ENCODE data around the gene PRG2.
"Not testable (repeated sequence)": the region's sequence is repeated elsewhere in the genome, so short reads cannot be mapped to it uniquely, and the experiment has no call there.

Gene PRG2

DNA sequence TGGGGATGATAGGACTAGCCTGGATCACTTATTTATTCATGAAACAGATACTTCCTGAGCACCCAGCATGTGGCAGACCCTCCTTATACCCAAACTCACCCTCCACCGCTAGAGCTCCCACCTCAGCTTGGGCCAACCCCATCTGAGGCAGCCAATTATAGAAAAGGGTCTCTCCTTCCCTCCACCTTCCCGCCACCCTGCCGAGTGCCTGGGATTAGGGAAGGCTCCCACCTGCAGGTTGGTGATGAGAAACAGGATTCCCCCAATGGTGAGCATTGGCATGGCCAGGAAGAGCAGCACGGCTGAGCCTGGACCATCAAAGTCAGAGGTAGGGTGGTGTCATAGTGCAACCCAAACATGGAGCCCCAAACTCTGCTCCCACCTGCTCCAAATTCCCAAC lies 30.6 kb upstream of the PRG2 start:
- DNase-seq (ENCODE audit: low read depth in 2 of 2, low spot score in 1 of 2) = no peak

DNA sequence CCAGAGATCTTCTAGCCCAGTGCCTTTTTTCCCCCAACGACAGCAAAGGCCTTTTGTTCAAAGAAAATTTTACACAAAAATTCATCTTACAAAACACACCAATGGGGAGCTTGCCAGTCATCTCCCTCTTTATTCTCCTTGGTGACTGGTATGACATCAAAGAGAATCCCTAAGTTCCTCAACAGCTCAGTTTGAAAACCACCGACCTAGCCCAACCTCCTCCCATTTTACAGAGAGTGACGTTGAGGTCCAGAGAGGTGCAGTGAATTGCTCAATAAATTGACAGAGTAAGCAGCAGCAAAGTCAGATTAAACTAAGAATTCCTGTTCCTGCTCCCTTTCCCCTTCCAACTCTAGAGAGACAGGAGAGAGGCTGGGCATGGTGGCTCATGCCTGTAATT lies 28.7 kb upstream of the PRG2 start:
- no peak for DNase-seq (ENCODE audit: low read depth in 2 of 2, low spot score in 1 of 2)

DNA sequence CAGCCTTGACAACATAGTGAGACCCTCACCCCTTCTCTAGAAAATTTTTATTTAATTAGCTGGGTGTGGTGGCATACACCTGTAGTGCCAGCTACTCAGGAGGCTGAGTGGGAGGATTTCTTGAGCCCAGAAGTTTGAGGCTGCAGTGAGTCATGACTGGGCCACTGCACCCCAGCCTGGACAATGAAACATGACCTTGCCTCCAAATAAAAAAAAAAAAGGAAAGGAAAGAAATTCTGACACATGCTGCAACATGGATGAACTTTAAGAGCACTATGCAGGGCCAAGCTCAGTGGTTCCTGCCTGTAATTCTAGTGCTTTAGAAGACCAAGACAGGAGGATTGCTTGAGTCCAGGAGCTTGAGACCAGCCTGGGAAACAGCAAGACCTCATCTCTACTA lies 27.7 kb upstream of the PRG2 start:
- DNase-seq (ENCODE audit: low read depth in 2 of 2, low spot score in 1 of 2) = no peak

DNA sequence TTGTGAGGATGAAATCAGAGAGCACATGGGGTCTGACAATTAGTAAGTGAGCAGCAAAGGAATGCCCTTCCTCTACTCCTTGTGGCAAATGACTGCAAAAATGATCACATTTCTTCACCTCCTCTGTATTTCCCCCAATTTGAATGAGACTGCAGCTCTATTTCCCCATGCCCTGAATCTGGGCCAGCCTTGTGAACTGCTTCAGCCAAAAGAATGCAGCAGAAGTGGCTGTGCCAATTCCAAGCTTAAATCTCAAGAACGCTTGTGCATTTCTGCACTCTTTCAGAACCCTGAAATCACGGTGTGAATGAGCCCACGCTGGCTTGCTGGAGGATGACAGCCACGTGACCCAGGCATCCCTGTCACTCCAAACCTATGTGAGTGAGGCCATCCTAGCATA lies 26.6 kb upstream of the PRG2 start:
- no peak for DNase-seq (ENCODE audit: low read depth in 2 of 2, low spot score in 1 of 2)

DNA sequence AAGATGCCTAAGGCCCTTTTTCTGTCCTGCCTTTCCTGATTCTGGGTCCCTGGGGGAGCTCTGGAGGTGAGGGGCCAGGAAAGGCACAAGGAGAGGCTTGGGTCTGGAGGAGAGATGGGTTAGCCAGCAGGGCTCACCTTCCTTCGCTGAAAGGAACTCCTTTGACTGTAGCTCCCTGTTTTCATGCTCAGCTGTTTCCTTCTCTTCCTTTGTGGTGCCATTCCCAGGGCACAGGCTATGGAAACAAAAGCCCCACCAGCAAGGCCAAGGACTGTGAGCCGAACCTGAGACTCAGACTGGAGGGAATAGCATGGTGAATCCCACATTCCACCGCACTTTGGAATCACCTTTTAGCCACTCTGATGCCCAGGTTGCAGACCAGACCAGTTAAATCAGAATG lies 26.0 kb upstream of the PRG2 start:
- no peak for DNase-seq (ENCODE audit: low read depth in 2 of 2, low spot score in 1 of 2)

DNA sequence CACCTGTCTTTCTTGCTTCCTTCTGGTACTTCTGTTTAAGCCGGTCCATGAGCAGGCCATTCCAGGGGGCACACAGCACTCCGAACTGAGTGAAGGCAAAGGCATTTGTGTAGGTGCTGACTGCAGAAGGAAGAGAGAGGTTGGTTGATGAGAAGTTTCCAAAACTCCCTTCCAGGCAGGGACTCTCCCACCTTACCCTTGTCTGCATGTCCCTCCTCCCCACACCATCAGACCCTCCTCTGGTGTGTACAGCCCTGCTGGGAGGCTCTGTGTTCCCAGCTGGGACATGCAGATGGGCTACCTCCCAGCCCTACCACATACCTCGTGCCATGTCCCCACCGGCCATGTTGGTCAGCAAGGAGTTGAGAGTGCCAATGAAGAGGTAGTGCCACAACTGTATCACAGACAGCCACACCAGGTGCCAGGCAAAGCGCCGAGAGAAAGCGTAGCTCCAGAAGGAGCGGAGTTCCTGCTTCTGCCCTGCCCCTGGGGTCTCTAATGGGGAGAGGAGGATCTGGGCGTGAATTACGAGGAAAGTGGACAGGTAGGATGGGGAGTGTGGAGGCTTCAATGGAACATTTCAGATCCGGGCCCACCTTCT lies 24.3 kb upstream of the PRG2 start:
- no peak for DNase-seq (ENCODE audit: low read depth in 2 of 2, low spot score in 1 of 2)

DNA sequence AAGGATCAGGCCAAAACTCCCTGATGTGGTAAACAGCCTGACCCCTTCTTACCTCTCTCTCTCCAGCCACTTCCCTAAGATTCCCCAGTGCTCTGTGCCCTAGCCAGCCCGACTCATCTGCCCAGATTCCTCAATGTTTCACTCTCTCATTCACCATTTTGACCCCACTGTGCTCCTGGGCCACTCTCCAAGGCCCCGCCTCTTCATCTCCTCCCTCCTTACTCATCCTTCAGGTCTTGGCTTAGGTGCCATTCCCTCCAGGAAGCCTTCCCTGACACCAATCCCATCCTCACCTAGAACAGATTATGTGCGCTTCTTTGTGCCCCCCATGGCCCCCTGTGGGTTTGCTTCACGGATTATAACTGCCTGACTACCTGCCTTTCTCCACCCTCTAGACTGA lies 23.2 kb upstream of the PRG2 start:
- no peak for DNase-seq (ENCODE audit: low read depth in 2 of 2, low spot score in 1 of 2)

DNA sequence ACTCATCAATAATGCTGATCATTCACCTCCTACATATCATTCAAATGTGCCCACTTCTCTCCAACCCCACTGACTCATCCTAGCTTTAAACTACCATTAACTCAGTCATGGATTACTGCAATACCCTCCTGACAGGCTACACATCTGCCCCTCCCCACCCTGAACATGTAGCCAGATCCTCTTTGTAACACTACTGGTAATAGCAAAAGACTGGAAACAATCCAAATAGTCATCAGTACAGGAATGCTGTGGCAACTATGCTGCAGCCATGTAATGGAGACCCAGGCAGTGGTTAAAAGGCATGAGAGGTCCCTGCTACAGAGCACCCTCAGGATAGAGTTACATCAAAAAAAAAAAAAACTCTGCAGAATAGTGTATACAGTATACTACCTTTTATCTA lies 19.8 kb upstream of the PRG2 start:
- no peak for DNase-seq (ENCODE audit: low read depth in 2 of 2, low spot score in 1 of 2)

DNA sequence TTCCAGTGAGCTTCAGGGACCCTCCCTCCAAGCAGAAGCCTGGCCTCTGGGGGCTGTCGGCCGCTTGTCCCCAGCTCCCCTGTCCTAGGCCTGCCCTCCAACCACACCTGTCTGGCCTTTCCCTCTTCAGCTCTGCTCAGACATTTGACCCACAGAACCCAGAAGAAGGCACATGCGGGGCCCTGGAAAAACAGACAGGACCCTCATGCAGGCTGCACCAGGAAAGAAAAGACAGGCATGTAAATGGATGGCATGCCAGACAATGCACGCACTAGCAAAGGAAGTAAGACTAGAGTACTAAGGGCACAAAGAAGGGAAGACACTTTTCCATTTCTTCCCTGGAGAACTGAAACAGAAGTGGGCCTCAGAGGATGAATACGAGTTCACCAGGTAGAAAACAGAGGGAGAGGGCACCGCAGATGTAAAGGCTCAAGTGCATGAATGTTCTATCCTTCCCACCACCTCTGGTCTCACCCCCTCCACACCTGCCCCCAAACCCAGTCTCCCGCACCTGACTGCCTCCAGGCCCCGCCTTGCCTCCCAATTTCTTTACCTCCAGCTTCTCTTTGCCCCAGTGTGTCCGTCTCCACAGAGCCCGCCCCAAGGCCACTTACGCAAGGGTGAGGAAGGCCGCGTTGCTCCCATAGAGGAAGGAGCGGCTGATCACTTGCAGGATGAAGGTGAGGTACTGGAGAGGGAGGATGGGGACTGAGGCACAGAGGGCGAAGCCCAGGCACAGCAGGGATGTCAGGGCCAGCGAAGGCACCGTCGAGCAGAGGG lies 19.1 kb upstream of the PRG2 start:
- no peak for DNase-seq (ENCODE audit: low read depth in 2 of 2, low spot score in 1 of 2)

DNA sequence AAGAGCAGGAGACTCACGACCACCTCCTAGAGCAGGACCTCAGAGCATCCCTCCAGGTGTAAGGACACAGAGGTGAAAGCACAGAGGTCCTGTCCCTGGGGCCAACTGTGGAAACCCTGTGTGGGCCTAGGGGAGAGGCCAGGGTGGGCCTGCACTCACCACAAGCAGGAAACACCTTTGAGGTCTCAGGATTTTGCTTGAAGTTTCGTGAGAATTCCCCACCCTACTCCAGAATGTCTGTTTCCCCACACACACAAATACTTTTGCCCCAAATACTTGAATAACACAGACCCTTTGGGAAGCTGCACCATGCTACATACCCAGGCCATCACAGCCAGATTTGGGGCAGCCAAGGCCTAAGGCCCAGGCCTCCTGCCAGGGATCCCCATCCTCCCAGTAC lies 18.3 kb upstream of the PRG2 start:
- no peak for DNase-seq (ENCODE audit: low read depth in 2 of 2, low spot score in 1 of 2)

DNA sequence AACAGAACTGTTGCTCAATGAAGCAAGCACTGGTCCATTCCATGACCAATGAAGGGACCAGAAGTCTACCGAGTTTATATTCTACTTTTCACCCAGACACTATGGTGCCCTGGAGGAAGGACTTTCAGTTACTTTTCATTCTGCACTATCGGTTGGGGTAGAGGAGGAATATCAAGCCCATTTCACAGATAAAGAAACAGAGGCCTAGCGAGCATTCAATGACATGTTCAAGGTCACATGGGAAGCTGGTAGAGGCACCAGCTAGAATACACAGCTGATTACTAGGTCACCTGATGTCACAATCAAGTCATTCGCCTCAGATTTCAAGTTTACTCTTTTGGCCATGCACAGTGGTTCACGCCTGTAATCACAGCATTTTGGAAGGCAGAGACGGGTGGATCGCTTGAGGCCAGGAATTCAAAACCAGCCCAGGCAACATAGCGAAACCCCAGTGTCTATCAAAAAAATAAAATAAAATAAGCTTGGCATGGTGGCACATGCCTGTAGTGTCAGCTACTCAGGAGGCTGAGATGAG lies 17.6 kb upstream of the PRG2 start:
- no peak for DNase-seq (ENCODE audit: low read depth in 2 of 2, low spot score in 1 of 2)

DNA sequence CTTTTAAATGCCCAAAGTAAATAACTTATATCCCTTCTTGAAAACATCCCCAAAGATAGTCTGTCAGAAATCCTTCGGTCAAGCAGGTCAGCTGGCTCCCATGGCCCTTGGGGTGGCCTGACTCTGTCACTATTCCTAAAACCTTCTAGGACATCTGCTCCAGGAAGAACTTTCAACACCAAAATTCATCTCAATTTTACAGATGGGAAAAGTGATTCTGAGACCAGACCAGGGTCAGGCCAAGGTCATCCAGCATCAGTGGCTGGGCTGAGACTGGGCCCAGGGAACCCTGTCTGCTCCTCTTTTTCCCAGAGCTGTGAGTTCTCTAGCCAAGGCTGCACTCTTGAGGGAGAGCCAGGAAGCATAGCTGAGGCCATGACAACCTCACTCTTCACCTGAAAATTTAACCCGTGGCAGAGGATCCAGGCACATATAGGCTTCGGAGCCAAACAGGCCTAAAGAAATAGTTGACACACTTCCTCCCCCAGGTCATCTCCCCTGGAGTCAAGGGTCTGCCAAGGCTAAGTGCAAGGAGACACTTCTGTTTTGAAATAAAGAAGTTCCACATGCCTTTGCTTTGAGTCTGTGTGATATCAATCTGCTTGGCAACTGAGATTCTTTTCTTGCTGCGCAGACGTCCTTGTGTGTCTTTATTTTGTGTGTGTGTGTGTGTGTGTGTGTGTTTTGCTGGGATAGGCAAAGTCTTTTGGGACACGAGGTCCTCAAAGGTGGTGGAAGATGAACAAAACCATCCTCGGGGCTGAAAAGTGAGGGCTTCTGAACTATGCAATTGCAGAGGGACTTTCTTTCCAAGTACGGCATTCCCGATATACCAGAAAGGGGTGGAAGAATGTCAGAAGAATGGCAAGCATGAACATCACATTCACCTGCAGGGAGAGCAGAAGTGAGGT lies 16.8 kb upstream of the PRG2 start:
- DNase-seq (ENCODE audit: low read depth in 2 of 2, low spot score in 1 of 2) = no peak

DNA sequence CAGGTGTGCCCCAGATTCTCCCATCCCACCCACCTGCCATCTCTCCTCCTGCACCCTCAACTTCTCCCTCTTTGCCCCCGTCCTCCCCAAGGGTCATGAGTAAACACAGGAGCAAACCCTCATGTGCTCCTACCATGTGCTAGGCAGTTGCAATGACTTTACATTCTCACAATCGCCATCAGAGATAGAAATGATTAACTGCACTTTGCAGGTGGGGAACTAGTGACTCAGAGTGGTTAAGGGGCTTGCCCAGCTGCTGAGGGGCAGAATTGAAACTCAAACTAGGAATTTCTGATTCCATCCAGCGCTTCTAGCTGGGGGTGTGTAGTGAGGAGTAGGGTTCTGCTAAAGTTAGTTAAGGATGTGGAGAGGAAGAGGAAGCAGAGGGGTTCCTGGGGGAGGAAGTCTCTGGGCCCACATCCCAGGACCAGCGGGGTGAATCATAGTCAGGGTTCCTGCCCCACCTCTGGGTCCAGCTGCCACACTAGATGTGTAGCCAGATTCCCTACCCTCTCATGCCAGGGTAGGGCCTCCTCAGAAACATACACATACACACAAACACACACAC lies 16.0 kb upstream of the PRG2 start:
- no peak for DNase-seq (ENCODE audit: low read depth in 2 of 2, low spot score in 1 of 2)

DNA sequence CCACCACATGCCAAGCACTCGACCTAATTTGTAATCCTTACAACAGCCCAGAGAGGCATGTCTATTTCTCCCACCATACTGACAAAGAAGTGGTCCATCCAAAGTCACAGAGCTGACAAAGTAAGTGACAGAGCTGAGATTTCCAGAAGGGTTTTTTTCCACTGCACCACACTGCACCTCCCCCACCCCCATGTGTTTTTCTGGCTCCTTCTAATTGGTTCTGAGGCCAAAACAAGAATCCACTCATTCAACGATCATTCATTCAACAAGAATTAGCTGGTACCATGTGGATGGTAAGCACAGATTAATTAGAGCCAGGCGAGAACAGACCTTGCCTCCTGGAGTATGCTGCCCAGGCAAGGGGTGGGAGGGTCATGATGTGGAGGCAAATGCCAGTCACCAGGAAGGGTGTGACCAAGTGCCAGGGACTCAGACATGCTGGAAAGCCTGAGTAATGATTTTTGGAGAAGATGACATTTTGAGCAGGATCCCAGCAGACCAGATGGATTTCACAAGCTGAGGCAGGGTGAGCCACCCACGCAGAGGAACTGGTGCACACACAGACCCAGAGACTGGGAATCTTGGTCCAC lies 14.9 kb upstream of the PRG2 start:
- no peak for DNase-seq (ENCODE audit: low read depth in 2 of 2, low spot score in 1 of 2)

DNA sequence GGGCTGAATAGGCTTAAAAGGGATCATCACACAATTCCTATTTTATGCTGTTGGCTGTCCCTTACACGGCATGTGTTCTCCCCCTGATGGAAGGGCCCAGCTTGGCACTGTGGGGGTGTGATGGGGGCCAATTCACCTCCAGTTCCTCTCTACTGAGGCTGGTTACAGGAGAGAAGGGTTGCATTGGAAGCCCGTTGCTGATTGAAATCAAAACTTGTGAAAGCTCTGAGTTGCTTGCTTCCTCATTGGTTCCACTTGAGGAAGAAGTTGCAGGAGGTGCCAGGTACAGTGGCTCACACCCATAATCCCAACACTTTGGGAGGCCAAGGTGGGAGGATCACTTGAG lies 13.3 kb upstream of the PRG2 start:
- DNase-seq (ENCODE audit: low read depth in 2 of 2, low spot score in 1 of 2) = no peak

DNA sequence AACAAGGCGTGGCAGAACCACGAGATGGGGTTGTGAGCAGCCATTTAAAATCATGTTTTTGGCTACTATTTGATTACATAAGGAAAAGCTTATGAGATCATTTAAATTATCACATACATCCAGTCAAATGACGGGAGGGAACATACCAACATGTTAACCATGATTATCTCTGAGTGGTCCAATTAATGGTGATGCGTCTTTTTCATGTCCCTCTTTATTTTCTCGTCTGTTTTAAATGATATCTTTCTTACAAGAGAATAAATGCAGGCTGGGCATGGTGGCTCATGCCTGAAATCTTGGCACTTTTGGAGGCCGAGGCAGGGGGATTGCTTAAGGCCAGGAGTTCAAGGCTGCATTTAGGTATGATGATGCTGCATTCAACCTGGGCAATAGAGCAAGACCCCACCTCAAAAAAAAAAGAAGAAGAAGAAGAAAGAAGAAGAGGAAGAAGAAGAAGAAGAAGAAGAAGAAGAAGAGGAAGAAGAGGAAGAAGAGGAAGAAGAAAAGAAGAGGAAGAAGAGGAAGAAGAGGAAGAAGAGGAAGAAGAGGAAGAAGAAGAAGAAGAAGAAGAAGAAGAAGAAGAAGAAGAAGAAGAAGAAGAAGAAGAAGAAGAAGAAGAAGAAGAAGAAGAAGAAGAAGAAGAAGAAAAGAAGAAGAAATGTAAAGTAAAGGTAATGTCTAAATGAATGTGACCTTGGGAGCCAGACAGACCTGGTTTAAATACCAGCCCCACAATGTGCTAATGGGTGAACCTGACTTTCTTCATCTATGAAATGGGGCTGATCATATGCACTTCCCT lies 12.8 kb upstream of the PRG2 start:
- DNase-seq (ENCODE audit: low read depth in 2 of 2, low spot score in 1 of 2) = not testable (repeated sequence)

DNA sequence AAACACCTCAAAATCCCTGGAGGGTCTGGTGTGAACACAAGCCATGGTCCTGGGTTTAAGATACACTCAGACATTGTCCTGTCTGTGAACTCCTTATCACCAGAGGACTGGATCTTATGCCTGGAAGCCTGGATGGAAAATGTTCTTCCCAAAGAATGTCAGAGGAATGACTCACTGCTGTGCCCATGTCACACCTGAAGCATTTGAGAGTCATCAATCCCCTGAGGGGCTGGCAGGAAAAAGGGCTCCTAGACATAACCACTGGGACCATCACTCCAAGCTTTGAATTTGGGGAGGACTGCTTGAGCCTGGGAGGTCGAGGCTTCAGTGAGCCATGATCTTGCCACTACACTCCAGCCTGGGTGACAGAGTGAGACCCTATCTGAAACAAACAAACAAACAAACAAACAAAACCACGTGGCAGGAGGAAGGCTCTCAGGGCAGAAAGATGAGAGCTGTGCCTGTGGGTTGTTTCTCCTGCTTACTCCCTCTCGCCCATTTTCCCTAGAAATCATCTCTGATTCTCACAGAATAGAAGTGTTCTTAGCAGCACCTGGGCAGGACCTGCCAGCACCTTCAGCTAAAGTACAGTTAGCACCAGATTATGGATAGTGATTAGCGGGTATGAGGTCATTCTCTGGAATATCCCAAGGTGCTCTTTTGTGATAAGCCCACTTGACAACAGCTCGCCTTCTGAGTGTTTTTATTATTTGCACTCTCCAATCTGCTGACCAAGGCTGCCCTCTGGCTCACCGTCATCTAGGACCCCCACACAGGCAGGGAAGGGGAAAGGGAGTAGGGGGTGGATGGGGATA lies 11.9 kb upstream of the PRG2 start:
- no peak for DNase-seq (ENCODE audit: low read depth in 2 of 2, low spot score in 1 of 2)

DNA sequence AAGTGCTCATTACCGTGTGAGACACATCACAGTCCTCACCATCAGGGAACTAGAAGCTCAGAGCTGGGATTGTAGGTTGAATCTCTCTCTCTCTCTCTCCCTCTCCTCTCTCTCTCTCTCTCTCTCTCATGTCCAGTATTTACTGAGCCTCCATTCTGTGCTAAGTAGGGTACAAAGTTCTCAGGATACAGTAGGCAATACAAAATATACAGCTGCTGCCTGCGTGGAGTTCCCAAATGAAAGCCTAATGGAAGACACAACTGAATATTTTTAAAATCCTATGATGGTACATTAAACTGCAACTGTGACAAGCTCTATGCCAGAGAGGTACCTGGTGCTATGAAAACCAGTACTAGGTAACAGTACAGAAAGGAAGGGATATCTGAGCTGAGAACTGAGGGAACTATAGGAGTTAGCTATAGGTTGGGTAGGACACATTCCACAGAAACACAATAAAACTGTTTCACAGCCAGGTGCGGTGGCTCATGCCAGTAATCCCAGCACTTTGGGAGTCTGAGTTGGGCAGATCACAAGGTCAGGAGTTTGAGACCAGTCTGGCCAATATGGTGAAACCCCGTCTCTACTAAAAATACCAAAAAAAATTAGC lies 9.6 kb upstream of the PRG2 start:
- DNase-seq (ENCODE audit: low read depth in 2 of 2, low spot score in 1 of 2) = no peak

DNA sequence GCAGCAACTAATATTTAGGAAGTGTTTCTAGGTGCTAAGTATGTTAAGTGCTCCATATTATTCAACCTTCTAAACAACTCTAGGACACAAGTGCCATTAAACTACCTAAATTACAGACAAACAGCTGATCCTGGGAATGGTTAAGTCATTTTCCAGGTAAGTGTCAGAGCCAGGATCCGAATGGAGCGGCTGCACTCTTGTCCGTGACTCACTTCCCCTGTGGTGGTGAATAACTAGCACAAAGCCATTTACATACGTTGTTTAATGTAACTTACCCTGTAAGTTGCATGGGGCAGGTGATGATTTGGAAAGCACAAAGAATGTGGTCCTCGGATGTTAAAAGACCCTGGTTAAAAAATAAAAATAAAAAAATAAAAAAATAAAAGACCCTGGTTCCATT lies 8.8 kb upstream of the PRG2 start:
- DNase-seq (ENCODE audit: low read depth in 2 of 2, low spot score in 1 of 2) = no peak

Measured in stimulated activated CD8-positive, alpha-beta memory T cell treated with anti-CD3 and anti-CD28 coated beads, Interleukin-4, amount 100 ng/mL, for 4 hours (primary cell).